Stimulated activated CD8-positive, alpha-beta memory T cell treated with anti-CD3 and anti-CD28 coated beads, Interleukin-4, amount 100 ng/mL, for 48 hours (primary cell): ENCODE data around the gene SNX32.

Experiments
- DNase-seq: peaks from one replicate; pipeline ENCODE4 v3.0.0-alpha.2; 2020

The SNX32 gene

DNA sequence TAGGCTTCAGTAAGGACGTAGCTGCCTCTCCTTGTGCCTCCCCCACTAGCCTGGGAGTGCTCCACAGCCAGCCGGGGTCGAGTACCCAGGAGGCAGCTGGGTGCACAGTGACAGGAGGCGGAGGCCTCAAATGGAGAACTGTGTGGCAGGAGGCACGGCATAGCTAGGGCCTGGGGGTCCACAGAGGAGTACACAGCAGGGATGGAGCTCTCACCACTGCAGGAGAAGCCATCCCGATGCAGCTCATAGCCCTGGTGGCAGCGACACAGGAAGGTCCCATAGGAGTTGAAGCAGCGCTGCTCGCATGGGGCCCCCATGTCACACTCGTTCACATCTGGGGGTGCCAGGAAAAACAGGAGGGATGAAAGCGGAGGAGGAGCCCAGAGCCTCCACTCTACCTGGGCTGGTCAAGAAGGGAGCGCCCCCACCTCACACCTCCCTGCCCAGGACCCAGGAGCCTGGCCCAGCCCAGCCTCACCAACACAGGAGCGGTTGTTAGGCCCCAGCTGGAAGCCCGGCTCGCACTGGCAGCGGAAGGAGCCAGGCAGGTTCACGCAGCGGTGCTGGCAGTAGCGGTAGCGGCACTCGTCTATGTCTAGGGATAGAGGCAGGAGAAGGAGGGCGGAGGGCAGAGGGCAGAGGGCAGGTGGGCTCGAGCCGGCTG, 36.0 kb downstream of the SNX32 start:
- no peak for DNase-seq

DNA sequence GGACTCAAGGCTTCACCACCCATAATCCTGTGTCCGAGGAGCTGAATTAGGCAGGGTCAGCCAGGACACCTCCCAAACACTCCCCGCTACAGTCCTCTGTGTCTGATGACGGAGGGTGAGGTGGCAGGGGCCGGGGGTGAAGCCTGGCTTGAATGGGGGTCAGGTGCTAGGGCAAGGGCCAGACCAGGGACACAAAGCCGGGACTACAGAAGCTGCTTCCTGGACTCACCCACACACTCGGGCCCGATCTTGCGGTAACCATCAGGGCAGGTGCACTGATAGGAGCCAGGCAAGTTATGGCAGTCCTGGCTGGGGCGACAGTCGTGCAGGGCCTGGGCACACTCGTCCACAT, 36.5 kb downstream of the SNX32 start:
- DNase-seq, result no peak

DNA sequence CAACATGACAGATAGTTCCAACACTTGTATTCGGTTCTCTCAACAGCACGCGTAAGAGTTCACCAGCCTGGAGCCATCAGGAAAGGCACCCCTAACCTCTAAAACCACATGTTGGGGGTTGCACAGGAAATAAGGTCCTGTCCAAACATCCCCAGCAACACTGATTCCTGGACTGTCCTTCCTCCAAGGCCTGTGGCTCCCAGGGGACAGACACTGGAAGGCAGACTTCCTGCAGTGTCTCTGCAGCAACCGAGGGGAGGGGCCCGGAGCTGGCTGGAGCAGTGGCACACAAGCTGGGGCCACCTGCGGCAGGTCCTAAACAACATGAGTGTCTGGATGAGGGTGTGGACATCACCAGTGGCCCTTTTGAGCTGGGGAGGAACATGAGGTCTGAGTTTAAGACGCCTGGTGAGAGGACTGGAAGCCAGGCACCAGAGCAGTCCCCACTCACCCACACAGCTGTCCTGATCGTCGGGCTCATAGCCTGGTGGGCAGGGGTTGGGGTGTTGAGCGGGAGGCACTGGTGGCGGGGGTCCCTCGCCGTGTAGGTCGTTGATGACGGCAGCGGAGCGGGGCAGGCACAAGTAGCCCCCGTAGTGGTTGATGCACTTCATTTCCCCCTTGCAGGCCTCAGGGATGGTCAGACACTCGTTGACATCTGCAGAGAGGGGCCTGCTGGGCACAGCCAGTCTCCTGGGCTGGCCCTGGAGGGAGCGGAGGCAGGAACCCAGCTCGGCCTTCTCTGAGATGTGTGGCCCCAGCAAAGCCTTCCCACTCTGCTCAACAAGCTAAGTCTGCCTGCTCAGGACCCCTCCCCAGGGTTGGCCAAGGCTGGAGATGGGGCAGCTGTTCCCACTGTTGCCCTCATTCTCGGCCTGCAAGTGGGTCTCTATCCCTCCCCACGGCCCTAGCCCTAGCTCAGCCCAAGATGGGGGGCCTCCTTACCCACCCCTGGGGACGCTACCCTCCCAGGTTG, 37.2 kb downstream of the SNX32 start:
- DNase-seq, result no peak

DNA sequence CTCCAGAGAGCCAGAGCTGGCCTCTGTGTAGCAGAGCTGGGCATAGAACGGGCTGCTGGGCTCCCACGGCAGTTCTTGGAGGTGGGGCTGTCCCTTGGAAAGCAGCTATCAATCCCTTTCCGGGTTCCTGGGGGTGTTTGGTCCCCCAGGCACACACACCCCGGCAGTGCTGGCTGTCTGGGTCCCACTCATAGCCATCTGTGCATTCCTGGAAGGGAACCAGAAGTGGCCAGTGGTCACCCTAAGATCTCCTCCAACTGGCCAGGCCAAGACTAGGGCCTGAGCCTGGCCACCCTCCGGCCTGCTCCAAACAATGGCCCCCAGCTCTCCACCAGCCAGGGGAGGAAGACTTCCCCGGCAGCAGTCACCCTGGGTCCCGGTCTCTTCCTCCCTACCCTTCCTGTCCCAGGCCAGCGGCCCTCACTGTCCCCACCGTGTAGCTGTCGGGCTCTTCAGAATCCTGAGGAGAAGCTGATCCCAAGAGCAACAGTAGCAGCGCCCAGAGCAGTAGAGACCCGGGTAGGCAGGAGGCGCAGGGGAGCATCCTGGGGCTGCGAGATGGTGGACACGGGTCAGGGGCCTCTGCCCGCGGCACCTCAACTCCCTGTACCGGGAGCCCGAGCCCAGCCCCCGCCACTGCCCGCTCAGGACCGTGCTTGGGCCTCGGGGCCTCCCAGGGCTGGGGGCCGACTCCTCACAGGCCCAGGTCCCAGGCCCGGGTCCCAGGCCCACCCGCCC, 38.2 kb downstream of the SNX32 start:
- DNase-seq, result no peak

DNA sequence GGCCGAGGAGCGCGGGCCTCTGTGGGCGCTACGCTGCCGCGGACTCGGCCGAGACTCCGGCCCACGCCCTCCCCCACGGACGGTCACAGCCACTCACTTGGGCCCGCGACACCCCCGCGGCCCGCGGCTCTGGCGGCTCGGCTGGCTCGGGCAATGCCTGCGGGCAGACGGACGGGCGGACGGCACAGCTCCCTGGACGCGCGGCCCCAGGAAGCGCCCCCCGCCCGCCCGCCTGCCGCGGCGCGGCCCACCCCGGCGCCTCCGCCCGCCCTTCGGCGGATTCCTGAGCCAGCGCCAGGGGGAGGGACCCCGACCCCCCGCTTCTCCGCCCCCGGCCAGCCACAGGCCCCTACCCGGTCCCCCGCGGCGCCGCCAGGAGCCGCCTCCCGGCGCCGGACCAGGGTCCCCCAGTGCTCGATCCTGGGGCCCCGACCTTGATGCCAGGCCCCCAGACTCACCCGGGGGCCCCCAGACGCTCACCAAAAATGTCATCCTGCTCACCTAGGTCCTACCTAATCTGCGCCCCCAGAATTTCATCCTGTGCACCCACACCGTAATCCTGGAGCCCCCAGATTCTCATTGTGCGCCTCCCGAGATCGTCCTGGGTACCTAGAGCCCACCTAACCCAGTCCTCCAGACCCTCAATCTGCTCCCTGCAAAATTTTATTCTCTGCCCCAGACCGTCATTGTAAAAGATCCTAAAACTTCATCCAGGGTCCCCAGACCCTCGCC, 39.0 kb downstream of the SNX32 start, which contains the start of gene EFEMP2:
TSS of gene EFEMP2 (minus strand) at position 215 of the 732 bp plus-strand sequence. CDS start 446 bp downstream, outside the sequence.
- no peak for DNase-seq

DNA sequence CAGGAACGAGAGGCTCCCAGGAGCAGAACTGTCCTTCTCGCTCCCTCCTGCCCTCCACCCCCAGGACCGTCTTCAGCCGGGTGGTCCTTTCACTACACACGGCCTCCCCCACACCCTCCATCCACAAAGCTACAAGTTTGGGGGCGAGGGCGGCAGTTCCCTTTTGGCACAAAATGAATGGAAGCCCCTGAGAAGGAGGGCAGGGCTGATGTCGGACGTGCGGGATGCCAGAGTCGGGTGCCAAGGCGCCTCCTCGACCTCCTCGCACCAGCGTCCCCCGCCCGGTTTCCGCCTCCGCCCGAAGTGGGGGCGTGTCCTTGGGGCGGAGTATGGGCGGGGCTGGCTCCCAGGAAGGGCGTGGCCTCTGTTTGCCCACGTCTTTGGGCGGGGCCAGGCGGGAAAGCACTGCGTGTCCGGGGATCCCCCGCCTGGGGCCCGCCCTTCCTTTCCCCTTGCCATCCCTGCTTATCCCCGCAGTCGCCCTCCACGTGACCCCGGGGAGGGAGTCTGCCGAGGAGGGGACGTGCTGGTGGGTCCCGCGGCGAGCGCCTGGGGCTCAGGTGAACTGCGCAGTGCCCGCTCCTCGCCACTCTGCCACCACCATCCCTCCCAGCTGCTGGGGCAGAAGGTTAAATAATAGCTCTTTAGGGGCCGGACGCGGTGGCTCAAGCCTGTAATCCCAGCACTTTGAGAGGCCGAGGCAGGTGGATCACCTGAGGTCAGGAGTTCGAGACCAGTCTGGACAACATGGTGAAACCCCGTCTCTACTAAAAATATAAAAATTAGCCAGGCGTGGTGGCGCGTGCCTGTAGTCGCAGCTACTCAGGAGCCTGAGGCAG, 39.8 kb downstream of the SNX32 start:
- peak; percentile 99 for DNase-seq

DNA sequence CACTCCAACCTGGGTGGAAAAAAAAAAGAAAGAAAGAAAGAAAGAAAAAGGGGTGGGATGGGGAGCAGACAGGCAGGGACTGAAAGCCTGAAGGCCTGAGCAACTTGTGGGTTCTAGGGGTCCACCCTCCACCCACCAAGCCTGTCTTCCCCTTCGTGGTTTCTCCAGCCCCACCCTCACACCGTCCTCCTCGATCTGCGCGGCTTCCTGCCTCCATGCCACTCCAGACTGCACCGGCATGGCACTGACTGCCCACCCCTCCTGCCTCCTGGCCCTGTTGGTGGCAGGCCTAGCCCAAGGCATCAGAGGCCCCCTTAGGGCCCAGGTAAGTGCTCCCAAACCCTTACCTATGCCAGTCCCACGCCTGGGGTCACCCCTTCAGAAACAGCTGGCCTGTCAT, 45.9 kb downstream of the SNX32 start, which contains the start of gene CTSW:
TSS of gene CTSW (plus strand) at position 221 of the 400 bp plus-strand sequence. CDS start at position 239, 18 bp downstream.
- peak; percentile 66 for DNase-seq

DNA sequence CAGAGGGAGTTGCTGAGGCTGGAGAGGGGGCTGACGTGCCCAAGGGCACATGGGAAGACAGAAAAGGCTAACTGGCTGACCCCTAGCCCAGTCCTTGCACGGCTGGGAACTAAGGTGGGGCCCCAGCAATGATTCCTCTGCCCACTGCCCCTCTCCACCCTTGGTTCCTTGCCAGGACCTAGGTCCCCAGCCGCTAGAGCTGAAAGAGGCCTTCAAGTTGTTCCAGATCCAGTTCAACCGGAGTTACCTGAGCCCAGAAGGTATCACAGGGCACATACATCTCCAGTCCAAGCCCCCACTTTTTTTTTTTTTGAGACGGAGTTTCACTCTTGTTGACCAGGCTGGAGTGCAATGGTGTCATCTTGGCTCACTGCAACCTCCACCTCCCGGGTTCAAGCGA, 46.3 kb downstream of the SNX32 start:
- no peak for DNase-seq

DNA sequence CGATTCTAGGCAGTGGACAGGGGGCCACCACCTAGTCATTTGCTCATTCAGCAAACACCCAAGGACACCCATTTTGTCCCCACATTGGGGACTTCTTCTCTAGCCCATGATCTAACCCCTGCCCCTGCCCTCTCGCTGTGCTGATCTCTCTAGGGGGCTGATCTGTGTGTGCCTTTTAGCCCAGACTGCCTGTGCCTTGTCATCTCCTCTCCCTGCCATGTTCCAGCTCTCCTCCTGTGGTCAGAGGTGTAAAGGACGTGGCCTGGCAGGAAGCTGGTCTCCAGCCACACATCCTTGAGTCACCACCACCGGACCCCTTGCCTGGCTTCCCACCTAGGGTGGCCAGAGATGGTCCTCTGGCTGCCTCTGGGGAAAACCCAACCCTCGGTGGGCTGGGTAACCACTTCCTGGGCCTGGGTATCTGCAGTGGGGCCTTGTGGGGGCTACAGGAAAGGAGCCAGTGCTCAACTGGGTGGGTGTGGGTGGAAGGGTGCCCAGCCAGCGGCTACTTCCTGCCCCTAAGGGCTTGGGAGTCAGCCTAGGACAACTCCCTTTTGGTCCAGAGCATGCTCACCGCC, 47.2 kb downstream of the SNX32 start:
- DNase-seq, result peak; percentile 43

DNA sequence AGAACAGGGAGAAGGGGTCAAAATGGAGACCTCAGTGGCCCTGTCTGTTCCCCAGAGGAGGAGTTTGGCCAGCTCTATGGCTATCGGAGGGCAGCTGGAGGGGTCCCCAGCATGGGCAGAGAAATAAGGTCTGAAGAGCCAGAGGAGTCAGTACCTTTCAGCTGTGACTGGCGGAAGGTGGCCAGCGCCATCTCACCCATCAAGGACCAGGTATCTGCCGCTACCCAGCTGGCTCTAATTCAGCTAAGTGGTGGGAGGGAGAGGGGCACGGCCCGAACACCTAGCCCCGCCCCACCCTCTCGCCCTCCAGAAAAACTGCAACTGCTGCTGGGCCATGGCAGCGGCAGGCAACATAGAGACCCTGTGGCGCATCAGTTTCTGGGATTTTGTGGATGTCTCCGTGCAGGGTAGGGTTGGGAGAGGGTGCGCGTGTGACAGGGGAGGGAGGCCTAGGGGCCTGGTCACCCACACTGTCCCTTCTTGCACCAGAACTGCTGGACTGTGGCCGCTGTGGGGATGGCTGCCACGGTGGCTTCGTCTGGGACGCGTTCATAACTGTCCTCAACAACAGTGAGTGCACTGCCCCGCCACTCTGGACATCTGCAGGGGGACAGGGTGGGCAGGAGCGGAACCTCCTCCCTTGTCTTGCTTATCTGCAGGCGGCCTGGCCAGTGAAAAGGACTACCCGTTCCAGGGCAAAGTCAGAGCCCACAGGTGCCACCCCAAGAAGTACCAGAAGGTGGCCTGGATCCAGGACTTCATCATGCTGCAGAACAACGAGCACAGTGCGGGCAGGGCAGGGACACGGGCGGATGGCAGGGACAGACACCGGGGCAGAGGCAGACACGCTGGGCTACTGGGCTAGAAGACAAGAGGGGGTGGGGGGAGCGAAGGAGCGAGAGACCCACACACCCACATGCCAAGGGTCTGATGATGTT, 48.6 kb downstream of the SNX32 start:
- DNase-seq, result no peak

DNA sequence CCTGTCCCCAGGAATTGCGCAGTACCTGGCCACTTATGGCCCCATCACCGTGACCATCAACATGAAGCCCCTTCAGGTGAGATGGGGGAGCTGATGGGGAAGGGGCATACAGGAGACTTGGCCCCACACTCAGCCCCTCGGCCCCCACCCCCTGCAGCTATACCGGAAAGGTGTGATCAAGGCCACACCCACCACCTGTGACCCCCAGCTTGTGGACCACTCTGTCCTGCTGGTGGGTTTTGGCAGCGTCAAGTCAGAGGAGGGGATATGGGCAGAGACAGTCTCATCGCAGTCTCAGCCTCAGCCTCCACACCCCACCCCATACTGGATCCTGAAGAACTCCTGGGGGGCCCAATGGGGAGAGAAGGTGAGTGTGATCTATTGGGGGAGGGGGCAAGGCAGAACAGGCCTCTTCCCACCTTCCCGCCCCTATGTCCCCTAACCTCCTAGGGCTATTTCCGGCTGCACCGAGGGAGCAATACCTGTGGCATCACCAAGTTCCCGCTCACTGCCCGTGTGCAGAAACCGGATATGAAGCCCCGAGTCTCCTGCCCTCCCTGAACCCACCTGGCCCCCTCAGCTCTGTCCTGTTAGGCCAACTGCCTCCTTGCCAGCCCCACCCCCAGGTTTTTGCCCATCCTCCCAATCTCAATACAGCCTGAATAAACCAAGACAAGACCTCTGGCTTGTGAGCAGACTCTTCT, 49.4 kb downstream of the SNX32 start:
- DNase-seq, result no peak

DNA sequence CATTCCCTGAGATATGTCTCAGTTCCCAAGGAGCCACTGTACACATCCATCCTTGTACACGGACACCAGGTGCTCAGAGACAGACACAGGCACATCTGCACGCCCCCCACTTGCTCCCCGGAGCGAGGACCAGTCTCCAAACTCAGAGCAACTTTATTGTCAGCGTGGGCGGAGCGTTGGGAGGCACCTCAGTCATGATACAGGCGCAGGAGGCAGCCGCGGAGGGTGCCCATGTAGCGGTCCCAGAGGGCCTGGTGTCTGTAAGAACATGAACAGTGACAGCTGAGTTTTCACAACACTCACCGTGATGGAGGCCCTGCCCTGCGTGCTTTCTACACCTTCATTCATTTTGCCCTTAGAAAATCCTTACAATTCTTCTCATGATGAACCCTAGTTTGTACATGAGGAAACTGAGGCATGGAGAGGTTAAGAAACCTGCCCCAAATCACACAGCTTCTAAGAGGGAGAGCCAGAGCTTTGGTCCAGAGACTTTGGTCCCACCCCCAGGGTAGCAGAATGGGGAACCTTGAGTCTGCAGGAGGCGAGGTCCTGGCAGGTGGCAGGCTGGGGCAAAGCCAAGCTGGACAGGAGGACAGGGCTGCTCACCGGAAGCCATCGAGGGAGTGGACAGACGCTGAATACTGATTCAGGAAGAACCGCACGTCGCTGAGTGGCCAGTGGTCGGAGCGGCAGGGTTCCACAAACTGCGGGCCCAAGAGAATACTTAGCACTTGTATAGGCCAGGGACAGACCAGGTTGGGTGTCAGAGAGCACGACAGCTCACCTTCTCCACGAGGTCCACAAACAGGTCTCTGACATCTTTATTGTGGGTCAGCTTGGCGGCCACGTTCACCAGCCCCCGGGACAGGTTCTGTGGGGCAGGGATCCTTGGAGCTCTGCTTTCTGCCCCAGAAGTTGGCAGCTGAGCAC, 50.3 kb downstream of the SNX32 start:
- no peak for DNase-seq

DNA sequence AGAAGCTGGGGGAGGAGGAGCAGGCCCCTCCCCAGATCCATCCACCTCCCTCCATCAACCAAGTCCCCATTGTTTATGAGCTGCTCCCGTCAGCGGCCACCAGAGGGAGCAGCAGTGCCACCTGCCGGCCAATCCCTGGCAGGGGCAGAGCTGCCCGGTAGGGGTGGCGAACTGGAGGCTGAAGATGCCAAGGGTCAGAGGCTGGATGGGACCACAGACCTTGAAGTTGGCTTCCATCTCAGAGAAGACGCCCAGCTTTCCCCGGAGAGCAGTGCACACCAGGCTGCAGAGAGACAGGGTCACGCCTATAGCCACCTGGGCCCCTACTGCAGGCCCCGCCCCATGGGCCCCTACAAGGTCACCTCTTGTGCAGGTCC, 50.9 kb downstream of the SNX32 start:
- peak; percentile 88 for DNase-seq

DNA sequence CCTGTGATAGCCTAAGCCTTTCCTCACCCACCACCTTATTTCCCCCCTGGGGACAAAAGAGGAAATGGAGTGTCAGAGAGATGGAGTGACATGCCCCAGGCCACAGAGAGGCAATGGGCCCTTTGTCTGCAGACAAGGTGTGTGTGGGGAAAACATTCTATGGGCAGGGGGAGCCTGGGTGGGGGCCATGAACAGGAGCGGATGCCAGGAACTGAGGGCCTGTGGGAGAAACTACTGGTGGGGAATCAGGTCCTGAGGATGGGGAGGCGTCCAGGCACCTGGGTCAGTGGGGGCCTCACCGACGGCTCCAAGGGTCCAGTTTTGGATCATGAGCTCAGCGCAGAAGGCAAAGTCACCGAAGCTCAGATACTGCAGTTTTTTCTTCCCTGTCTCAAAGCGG, 51.5 kb downstream of the SNX32 start:
- no peak for DNase-seq

DNA sequence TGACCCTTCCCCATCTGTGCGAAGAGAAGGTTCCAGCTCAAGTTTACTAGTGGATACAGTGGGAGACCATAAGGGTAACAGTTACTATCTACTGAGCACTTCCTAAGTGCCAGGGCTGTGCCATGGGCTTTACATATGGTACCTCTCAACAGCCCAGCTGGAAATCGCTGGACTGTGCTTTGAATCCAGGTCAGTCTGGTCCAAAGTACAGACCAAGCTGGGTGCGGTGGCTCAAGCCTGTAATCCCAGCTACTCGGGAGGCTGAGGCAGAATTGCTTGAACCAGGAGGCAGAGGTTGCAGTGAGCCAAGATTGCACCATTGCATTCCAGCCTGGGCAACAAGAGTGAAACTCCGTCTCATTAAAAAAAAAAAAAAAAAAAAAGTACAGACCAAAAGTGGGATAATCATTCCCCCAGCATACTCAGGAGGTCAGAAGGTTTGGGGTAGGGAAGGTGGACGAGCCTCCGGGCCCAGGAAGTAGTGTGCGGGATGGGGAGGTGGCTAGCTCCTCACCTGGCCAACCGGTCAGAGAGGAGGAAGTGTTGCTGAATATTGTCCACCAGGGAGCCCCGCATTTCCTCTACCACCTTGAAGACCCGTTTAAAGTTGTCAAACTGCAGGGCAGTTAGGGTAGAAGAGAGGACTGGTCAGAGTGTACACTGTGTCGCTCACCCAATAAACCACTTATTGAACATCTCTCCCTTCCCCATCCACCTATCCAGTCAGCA, 52.2 kb downstream of the SNX32 start:
- DNase-seq, result no peak

DNA sequence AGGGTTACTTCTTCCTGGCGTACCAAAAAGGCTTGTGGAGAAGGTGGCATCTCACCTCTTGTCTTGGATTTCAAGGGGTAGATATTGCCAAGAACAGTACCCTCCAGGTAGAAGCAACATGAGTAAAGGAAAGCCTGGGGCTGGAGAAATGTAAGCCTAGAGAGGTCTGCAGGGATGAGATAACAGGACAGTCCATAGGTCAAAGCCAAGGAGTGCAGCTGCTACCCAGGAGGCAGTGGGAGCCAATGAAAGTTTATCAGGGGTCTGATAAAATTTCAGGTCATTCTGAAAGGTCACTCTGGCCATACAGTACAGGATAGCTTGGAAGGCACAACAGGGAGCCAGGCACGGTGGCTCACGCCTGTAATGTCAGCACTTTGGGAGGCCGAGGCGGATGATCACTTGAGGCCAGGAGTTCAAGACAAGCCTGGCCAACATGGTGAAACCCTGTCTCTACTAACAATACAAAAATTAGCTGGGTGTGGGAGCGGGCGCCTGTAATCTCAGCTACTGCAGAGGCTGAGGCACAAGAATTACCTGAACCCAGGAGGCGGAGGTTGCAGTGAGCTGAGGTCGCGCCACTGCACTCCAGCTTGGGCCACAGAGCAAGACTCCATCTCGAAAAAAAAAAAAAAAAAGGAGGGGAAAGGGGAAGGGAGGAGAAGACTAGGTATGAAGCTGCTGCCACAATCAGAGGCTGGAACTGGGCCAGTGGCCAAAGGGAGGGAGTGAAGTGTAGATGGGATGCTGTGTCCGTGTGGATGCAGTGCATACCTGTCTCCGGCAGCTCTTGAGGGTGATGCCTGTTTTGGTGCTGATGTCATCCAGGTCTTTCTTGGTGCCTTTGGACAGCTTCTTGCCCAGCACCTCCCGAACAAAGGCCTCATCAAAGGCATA, 53.3 kb downstream of the SNX32 start:
- no peak for DNase-seq
